Measurements from ENCODE around the gene PTPRCAP.

Gene PTPRCAP

GRCh38 chr11:67410984-67411784 is 26.3 kb downstream of the PTPRCAP start:
- no peak overlapping the region for H3K18ac ChIP-seq (ENCODE audit: low read length)
- H3K4me3 ChIP-seq (ENCODE audit: low read length), result no peak overlapping the region
- no peak overlapping the region for H3K56ac ChIP-seq (ENCODE audit: low read length)
- no peaks in the 10 kb centered on the region for H3K79me1 ChIP-seq (ENCODE audit: low read length)
- no peak for DNase-seq
- no peak overlapping the region for H3K27ac ChIP-seq (ENCODE audit: low read depth, low read length)
- H3K23ac ChIP-seq (ENCODE audit: low read length), result no peak overlapping the region
- H3K9ac ChIP-seq (ENCODE audit: low read length), result no peak overlapping the region
- no peaks in the 10 kb centered on the region for H3K79me2 ChIP-seq (ENCODE audit: control insufficient read depth, insufficient read depth, low read length)
- H2BK15ac ChIP-seq (replicated peaks; ENCODE audit: low read depth), result no peak overlapping the region
- H3K36me3 ChIP-seq (ENCODE audit: control insufficient read depth, insufficient read depth, low read length), result no peaks in the 10 kb centered on the region
- no peak overlapping the region for H3K4ac ChIP-seq (ENCODE audit: low read depth, low read length)
- H3K4me2 ChIP-seq (ENCODE audit: low read length), result no peak overlapping the region
- WGBS (ENCODE audit: extremely low coverage, insufficient coverage, low lambda C conversion rate), result no CpG with 5 or more reads among the region's 17 CpGs
- no peak overlapping the region for H2BK5ac ChIP-seq (ENCODE audit: low read length)
- no peak overlapping the region for H4K5ac ChIP-seq (ENCODE audit: low read length)
- H2BK120ac ChIP-seq (ENCODE audit: low read depth, low read length), result no peak overlapping the region
- no peaks in the 10 kb centered on the region for H3K4me1 ChIP-seq (ENCODE audit: control insufficient read depth, low read depth, low read length)
- no peak overlapping the region for H4K8ac ChIP-seq (ENCODE audit: low read depth, low read length)
- no peaks in the 10 kb centered on the region for H3K27me3 ChIP-seq (ENCODE audit: insufficient read depth, low read length, poor library complexity)
- no peak overlapping the region for H2AK5ac ChIP-seq (ENCODE audit: low read length)

- no peak overlapping the region for H3K27ac ChIP-seq (ENCODE audit: low read depth, low read length)
- H3K4me3 ChIP-seq (ENCODE audit: low read length), result no peak overlapping the region
- H3K79me2 ChIP-seq (ENCODE audit: control insufficient read depth, insufficient read depth, low read length), result no peaks in the 10 kb centered on the region
- no peak overlapping the region for H3K18ac ChIP-seq (ENCODE audit: low read length)
- no peaks in the 10 kb centered on the region for H3K36me3 ChIP-seq (ENCODE audit: control insufficient read depth, insufficient read depth, low read length)
- H3K9ac ChIP-seq (ENCODE audit: low read length), result no peak overlapping the region
- no peak overlapping the region for H2AK5ac ChIP-seq (ENCODE audit: low read length)
- H2BK120ac ChIP-seq (ENCODE audit: low read depth, low read length), result no peak overlapping the region
- H3K4ac ChIP-seq (ENCODE audit: low read depth, low read length), result no peak overlapping the region
- H3K27me3 ChIP-seq (ENCODE audit: insufficient read depth, low read length, poor library complexity), result no peaks in the 10 kb centered on the region
- H3K56ac ChIP-seq (ENCODE audit: low read length), result no peak overlapping the region
- H3K23ac ChIP-seq (ENCODE audit: low read length), result no peak overlapping the region
- H3K4me1 ChIP-seq (ENCODE audit: control insufficient read depth, low read depth, low read length), result no peaks in the 10 kb centered on the region
- no peak overlapping the region for H3K4me2 ChIP-seq (ENCODE audit: low read length)
- no peak overlapping the region for H2BK15ac ChIP-seq (replicated peaks; ENCODE audit: low read depth)
- H2BK5ac ChIP-seq (ENCODE audit: low read length), result no peak overlapping the region
- no peak overlapping the region for H4K8ac ChIP-seq (ENCODE audit: low read depth, low read length)
- WGBS (ENCODE audit: extremely low coverage, insufficient coverage, low lambda C conversion rate), result no CpG with 5 or more reads among the region's 15 CpGs
- no peak for DNase-seq
- H3K79me1 ChIP-seq (ENCODE audit: low read length), result no peaks in the 10 kb centered on the region
- H4K5ac ChIP-seq (ENCODE audit: low read length), result no peak overlapping the region
Measured at GRCh38 chr11:67410369-67410831, 27.1 kb downstream of the PTPRCAP start.

- Histone ChIP-seq H3K27me3 (ENCODE audit: insufficient read depth, low read length, poor library complexity) (no peaks in the 10 kb centered on the region), H2AK5ac (ENCODE audit: low read length) (no peak overlapping the region), H3K18ac (ENCODE audit: low read length) (no peak overlapping the region), H3K9ac (ENCODE audit: low read length) (no peak overlapping the region), H3K4me1 (ENCODE audit: control insufficient read depth, low read depth, low read length) (no peaks in the 10 kb centered on the region), H3K23ac (ENCODE audit: low read length) (no peak overlapping the region), H3K4me3 (ENCODE audit: low read length) (no peak overlapping the region), H3K4me2 (ENCODE audit: low read length) (no peak overlapping the region), H3K36me3 (ENCODE audit: control insufficient read depth, insufficient read depth, low read length) (no peaks in the 10 kb centered on the region), H3K4ac (ENCODE audit: low read depth, low read length) (no peak overlapping the region), H4K5ac (ENCODE audit: low read length) (no peak overlapping the region), H3K79me2 (ENCODE audit: control insufficient read depth, insufficient read depth, low read length) (no peaks in the 10 kb centered on the region), H3K27ac (ENCODE audit: low read depth, low read length) (no peak overlapping the region), H2BK5ac (ENCODE audit: low read length) (no peak overlapping the region), H4K8ac (ENCODE audit: low read depth, low read length) (no peak overlapping the region), H2BK15ac (replicated peaks; ENCODE audit: low read depth) (no peak overlapping the region), H3K79me1 (ENCODE audit: low read length) (no peaks in the 10 kb centered on the region), H3K56ac (ENCODE audit: low read length) (peak overlapping the region; percentile 43), H2BK120ac (ENCODE audit: low read depth, low read length) (no peak overlapping the region)
- peak; percentile 71 for DNase-seq
- no CpG with 5 or more reads among the region's 13 CpGs for WGBS (ENCODE audit: extremely low coverage, insufficient coverage, low lambda C conversion rate)
Measured at GRCh38 chr11:67409781-67410368, 27.6 kb downstream of the PTPRCAP start.

- H3K36me3 ChIP-seq (ENCODE audit: control insufficient read depth, insufficient read depth, low read length), result no peaks in the 10 kb centered on the region
- no peak overlapping the region for H2AK5ac ChIP-seq (ENCODE audit: low read length)
- H3K4me3 ChIP-seq (ENCODE audit: low read length), result no peak overlapping the region
- DNase-seq, result no peak
- no peak overlapping the region for H3K18ac ChIP-seq (ENCODE audit: low read length)
- no CpG with 5 or more reads among the region's 24 CpGs for WGBS (ENCODE audit: extremely low coverage, insufficient coverage, low lambda C conversion rate)
- no peaks in the 10 kb centered on the region for H3K27me3 ChIP-seq (ENCODE audit: insufficient read depth, low read length, poor library complexity)
- no peak overlapping the region for H2BK5ac ChIP-seq (ENCODE audit: low read length)
- H3K79me1 ChIP-seq (ENCODE audit: low read length), result no peaks in the 10 kb centered on the region
- no peak overlapping the region for H3K9ac ChIP-seq (ENCODE audit: low read length)
- no peak overlapping the region for H4K8ac ChIP-seq (ENCODE audit: low read depth, low read length)
- H3K56ac ChIP-seq (ENCODE audit: low read length), result no peak overlapping the region
- no peak overlapping the region for H4K5ac ChIP-seq (ENCODE audit: low read length)
- no peaks in the 10 kb centered on the region for H3K4me1 ChIP-seq (ENCODE audit: control insufficient read depth, low read depth, low read length)
- no peak overlapping the region for H2BK120ac ChIP-seq (ENCODE audit: low read depth, low read length)
- no peak overlapping the region for H3K4ac ChIP-seq (ENCODE audit: low read depth, low read length)
- H2BK15ac ChIP-seq (replicated peaks; ENCODE audit: low read depth), result no peak overlapping the region
- H3K4me2 ChIP-seq (ENCODE audit: low read length), result no peak overlapping the region
- no peak overlapping the region for H3K27ac ChIP-seq (ENCODE audit: low read depth, low read length)
- H3K79me2 ChIP-seq (ENCODE audit: control insufficient read depth, insufficient read depth, low read length), result no peaks in the 10 kb centered on the region
- no peak overlapping the region for H3K23ac ChIP-seq (ENCODE audit: low read length)
Measured at GRCh38 chr11:67409261-67409666, 28.2 kb downstream of the PTPRCAP start.

GRCh38 chr11:67408437-67409200 is 28.9 kb downstream of the PTPRCAP start:
- no peak overlapping the region for H2BK120ac ChIP-seq (ENCODE audit: low read depth, low read length)
- no peak overlapping the region for H3K27ac ChIP-seq (ENCODE audit: low read depth, low read length)
- H3K79me1 ChIP-seq (ENCODE audit: low read length), result no peaks in the 10 kb centered on the region
- H2BK5ac ChIP-seq (ENCODE audit: low read length), result no peak overlapping the region
- no peaks in the 10 kb centered on the region for H3K4me1 ChIP-seq (ENCODE audit: control insufficient read depth, low read depth, low read length)
- no peak overlapping the region for H3K9ac ChIP-seq (ENCODE audit: low read length)
- no peak overlapping the region for H3K56ac ChIP-seq (ENCODE audit: low read length)
- no peak overlapping the region for H3K4me3 ChIP-seq (ENCODE audit: low read length)
- no peak overlapping the region for H2AK5ac ChIP-seq (ENCODE audit: low read length)
- H4K8ac ChIP-seq (ENCODE audit: low read depth, low read length), result no peak overlapping the region
- H2BK15ac ChIP-seq (replicated peaks; ENCODE audit: low read depth), result no peak overlapping the region
- WGBS (ENCODE audit: extremely low coverage, insufficient coverage, low lambda C conversion rate), result no CpG with 5 or more reads among the region's 18 CpGs
- no peak for DNase-seq
- H3K4me2 ChIP-seq (ENCODE audit: low read length), result no peak overlapping the region
- H3K4ac ChIP-seq (ENCODE audit: low read depth, low read length), result no peak overlapping the region
- no peaks in the 10 kb centered on the region for H3K27me3 ChIP-seq (ENCODE audit: insufficient read depth, low read length, poor library complexity)
- no peak overlapping the region for H4K5ac ChIP-seq (ENCODE audit: low read length)
- H3K23ac ChIP-seq (ENCODE audit: low read length), result no peak overlapping the region
- no peak overlapping the region for H3K18ac ChIP-seq (ENCODE audit: low read length)
- H3K79me2 ChIP-seq (ENCODE audit: control insufficient read depth, insufficient read depth, low read length), result no peaks in the 10 kb centered on the region
- H3K36me3 ChIP-seq (ENCODE audit: control insufficient read depth, insufficient read depth, low read length), result no peaks in the 10 kb centered on the region
